Stimulated activated CD4-positive, alpha-beta T cell treated with anti-CD3 and anti-CD28 coated beads, Interleukin-15, amount 100 ng/mL, for 24 hours (primary cell): ENCODE measurements around the gene NF1.
"Not testable (repeated sequence)": the region's sequence is repeated elsewhere in the genome, so short reads cannot be mapped to it uniquely, and the experiment has no call there.

Source experiments
- DNase-seq: peaks from one replicate; pipeline ENCODE4 v3.0.0-alpha.2; 2020

The NF1 gene

DNA sequence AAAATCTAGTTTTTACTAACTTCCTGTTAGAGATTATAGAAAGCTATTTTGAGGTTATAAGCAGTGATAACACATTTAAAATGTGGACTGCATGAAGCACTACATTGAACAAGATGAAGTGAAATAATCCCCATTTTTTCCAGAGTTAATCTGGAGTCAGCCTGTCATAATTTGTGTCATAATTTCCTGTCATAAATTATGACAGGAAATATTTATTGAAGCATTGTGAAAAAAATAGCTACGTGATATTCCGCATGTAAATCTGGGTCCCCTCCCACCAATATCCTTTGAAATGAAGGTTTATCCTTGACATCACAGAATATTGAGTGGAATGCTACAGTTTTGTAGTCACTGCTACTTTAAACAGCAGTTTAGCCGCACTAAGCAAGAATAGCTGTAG, 162.2 kb downstream of the NF1 start:
- no peak for DNase-seq

DNA sequence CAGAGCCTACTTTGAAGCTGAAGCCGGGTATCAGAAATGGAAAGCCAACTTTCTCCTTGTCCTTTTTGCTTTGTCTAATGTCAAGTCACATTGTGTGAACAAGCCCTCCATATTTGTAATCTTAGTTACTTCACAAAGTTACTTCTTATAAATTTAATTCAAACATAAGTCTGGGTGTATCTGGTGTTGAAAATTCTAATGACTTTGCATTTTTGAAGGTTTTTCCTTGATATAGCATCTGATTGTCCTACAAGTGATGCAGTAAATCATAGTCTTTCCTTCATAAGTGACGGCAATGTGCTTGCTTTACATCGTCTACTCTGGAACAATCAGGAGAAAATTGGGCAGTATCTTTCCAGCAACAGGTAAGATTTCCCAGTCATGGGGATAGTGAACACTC, 165.4 kb downstream of the NF1 start:
- no peak for DNase-seq

DNA sequence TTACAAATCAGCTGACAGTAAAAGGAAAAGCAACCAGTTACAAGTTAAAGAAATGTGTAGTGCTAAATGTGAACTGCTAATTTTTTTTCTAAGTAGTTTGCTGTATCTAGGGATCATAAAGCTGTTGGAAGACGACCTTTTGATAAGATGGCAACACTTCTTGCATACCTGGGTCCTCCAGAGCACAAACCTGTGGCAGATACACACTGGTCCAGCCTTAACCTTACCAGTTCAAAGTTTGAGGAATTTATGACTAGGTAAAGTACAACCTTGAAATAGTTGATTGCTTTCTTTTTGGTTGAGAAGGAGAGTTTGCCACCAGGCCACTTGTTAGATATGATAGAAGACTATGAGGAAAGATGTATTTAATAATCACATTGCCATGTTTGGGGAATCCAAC, 166.8 kb downstream of the NF1 start:
- no peak for DNase-seq

DNA sequence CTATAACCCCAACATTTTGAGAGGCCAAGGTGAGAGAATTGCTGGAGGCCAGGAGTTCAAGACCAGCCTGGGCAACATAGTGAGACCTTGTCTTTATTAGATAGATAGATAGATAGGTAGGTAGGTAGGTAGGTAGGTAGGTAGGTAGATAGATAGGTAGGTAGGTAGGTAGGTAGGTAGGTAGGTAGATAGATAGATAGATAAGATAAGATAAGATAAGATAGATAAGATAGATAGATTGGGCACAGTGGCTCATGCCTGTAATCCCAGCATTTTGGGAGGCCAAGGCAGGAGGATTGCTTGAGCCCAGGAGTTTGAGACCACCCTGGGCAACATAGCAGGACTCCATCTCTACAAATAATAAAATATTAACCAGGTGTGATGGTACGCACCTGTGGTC, 168.1 kb downstream of the NF1 start:
- DNase-seq: not testable (repeated sequence)

DNA sequence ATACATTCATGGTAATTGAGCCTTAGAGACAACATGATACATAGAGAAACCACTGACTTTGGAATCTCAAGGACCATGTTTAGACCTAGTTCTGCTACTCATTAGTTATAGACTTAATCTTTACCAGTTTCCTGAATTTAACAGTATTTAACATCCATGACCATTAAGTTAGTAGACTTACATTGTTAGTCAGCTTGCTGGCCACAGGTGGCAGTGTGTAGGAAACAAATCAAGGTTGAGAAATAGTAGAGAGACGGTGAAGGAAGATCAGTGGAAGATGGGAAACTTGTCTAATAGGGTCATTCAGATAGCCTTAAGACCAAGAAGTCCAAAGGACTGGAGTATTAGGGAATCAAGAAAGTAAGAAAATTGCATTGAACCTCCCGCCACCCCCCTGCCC, 171.3 kb downstream of the NF1 start:
- no peak for DNase-seq

DNA sequence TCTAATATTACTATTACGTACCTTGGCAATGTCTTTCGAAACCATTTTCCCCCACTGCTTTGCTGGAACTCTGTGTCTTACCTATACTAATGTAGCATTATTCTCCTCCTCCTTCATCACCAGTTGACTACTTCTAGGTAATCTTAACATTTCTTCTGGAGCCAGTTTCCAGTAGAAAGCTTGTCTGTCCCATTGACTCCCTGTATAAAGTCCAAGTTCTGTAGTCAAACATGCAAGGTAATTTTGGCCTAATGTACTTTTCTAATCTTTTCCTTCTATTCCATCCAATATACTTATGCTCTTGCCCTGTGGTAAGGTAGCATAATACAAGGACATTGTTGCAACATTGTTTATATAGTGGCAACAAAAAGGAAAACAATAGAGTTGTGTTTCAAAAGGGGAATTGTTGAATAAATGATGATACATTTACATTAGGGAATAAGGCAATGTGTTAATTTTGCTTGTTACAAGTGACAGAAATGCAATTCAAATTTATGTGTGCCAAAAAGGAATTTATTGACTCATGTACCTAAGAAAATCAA, 174.3 kb downstream of the NF1 start:
- no peak for DNase-seq

DNA sequence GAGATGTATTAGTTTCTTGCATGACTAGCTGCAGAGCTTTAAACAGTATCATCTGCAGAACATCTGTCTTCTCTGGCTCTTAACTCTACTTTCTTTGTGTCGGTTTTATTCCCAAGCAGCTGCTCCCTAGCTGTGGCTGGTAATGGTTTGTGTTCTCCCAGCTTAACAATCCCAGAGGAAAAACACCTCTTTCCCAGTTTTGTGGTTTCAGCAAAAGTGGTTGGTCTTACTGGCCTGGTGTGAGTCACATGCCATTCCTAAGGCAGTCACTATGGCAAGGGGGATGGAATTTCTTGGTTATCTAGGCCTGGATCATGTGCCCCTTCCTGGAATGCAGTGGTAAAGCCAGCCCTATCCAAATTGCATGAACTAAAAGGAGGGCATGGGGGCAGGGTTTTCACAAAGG, 174.8 kb downstream of the NF1 start:
- DNase-seq: no peak

DNA sequence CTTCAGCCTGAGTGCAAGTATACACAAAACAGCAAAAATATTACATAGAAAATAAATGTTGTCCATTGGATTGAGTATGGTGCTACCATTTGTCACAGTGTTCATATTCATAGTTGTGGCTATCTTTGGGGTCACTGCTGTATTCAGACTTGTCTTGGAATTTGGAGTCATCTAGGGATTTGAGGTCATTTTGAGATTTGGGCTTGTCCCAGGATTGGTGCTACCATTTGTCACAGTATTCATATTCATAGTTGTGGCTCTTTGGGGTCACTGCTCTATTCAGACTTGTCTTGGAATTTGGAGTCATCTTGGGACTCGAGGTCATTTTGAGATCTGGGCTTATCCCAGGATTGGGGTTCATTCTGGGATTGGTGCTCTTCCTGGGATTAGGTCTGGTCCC, 177.5 kb downstream of the NF1 start:
- DNase-seq: no peak

DNA sequence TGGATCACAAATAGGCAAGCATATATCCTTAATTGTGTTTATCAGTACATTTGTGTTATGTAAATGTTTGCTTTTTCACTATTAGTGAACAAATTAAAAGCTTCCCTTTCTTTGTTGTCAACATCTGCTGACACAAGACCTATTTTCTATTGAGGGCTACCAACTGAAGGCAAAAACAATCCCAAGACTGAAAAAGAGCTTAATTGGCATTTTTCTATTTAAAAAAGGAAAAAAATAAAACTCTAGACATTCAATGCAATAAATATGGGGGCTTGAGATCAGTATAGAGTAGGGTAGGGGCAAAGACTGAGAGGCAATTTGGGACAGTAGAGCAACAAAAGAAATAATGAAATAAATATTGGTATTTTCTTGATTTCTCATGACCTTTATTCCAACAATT, 178.0 kb downstream of the NF1 start:
- DNase-seq: no peak

DNA sequence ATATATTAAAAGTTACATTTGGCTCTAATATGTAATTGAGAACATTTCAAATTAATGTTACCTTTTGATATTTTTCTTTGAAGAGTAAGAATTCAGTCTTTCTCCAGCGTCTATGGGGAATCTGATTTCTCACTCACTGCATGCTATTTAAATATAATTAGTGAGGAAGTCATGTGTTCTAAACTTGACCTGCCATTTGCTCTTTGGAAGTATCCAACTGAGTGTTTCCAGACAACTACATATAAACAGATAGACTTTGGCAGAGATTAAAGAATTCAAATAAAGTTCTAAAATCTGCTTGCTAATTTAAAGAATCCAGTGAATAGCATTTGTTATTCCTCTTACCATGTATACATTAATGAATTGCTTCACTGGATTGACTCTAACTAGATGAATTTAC, 178.7 kb downstream of the NF1 start:
- no peak for DNase-seq

DNA sequence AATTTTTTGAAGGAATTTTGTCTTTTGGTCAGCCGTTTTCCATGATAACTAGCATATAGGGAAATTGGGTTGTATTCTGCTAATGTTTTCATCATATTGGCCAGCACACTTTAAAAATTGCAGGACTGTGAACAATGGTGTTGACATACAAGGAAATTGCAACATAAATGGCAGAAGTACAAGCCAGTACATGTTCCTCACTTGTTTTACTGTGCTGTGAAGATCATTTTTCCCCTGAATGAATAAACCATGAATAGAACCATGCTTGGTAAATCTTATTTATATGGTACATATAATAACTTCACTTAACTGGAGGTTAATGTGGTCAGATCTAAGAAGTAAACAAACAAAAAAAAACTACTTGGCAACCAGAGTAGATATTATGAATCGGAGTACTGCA, 179.5 kb downstream of the NF1 start:
- DNase-seq: no peak

DNA sequence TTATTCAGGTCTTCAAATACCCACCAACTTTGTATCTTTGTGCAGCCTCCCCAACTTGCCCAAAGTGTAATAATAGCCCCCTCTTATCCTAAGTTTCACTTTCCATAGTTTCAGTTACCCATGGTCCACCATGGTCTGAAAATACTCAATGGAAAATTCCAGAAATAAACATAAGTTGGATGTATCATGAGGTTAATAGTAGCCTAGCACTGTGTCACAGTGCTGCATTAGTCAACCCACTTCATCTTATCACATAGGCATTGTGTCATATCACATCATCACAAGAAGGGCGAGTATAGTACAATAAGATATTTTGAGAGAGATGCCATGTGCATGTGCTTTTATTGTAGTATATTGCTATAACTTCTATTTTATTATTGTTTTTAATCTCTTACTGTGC, 180.3 kb downstream of the NF1 start:
- DNase-seq: no peak

DNA sequence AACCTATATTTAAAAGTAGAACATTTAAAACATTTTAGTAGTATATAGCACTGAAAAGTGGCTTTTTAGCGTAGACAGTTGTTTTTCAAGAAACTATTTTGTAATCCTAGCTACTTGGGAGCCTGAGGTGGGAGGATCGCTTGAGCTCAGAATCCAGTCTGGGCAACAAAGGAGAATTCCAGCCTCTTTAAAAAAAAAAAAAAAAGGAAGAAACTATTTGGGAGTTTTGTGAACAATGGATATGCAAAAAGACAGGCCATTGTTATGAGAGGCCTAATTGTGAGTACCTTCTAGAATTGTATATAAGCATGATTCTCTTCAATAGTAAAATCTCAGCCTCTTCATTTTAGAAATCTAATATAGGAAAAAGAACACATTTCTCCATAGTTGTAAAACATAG, 184.6 kb downstream of the NF1 start:
- no peak for DNase-seq

DNA sequence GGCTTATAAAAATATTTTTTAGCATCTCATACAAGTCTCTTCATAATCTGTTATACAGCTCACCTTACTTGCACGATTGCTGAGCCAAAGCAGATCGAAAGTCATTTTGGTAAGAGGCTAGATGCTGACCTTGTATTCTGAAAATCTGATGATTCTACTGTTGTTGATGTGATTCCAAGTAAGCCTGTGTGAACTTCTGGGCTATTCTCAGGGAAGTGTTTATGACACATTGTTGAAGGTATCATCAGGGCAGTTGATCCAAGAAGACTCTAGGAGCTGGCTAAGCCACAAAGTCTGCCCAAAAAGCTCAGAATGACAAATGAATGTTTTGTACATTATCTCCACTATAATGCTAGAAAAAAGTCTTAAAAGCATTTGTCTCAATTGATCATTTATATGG, 186.3 kb downstream of the NF1 start:
- DNase-seq: no peak

DNA sequence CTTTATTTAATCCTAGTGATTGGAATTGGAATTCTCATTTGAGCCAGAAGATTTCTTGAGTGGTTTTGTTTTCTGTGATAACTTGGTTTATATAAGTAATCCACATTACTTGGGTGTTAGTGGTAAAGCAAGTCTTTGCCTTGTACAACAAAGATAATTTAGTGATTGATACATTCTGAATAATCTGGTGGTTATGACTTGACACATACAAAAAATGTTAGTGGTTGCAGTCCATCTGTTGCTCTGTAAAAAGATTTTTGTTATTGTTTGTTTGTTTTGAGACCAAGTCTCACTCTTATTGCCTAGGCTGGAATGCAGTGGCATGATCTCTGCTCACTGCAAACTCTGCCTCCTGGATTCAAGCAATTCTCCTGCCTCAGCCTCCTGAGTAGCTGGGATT, 189.1 kb downstream of the NF1 start:
- DNase-seq: no peak

DNA sequence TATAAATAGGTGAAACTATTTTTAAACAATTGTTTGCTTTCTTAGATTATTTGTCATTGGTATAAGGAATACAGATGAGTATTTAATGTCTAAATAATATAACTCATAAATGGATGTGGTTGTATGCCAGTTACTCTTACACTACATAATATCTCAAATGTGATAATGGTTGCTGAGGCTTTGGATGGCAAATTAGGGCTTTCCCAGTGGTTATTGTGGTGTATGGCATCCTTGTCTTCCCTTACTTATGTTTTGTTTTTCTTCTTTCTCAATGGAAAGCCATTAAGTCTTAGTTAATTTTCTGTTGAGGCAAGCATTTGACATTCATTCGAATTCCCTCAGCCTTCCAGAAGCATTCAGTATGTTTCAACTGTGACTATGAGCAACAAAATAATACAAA, 191.8 kb downstream of the NF1 start:
- DNase-seq: no peak

DNA sequence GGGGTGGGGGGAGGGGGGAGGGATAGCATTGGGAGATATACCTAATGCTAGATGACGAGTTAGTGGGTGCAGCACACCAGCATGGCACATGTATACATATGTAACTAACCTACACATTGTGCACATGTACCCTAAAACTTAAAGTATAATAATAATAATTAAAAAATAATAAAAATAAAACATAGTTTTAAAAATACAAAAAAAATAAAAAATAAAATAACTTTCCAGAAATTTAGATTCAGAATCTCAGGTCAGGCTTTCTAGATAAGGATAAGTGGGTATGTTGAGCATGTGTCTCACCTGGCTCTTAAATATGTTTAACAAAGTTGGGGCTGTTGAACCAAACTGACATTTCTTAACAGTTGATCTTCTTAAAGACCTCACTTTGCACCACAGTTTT, 193.2 kb downstream of the NF1 start:
- DNase-seq: not testable (repeated sequence)

DNA sequence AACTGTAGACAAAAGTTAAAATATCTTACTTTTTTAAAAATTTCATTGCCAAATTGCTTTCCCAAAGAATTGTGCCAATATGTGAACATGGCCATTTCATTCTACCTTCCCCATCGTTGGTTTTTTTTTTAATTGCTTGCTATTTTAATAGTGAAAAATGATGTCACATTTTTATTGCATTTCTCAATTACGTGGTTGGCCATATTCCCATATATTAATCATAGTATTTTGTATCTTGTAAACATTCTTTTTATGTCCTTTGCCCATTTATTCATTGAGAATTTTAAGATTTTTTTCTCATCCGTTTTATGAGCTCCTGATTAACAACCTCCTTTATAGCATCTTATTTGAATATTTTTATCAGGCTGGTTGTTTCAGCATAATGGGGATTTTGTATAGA, 195.0 kb downstream of the NF1 start:
- DNase-seq: no peak

DNA sequence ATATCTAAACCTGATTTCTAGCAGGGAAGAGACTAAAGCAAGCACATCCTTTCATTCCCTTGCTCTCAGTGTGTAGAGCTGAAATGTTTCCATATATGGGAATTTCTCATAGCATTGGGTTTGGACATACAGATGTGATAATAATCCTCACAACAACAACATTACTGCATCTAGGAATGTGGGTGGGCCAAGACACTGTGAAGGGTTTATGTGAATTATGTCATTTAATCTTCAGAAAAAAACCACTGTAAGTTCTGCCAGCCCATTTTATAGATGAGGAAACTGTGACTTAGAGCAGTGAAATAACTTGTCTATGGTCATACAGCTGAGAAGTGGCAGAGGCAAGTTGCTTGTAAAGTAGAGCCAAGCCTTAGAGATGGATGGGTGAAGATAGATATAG, 197.0 kb downstream of the NF1 start:
- no peak for DNase-seq

DNA sequence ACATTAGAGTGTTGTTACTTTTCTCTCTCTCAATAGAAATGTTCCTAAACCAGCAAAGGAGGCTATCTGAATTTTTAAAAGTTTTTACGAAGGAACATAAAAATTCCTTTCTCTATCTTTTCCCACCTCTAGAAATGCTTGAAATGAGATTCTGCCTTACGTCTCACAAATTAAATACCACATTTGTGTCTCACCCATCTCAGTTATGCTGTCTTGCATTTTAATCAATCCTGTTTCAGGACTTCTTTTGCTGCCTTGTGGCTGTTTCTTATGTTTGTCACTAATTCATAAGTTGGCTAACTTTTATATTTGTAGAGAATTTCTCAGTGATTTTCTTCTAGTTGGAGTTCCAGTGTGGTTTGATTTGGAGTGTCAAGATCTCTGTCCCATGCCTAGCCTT, 198.8 kb downstream of the NF1 start:
- DNase-seq: no peak

DNA sequence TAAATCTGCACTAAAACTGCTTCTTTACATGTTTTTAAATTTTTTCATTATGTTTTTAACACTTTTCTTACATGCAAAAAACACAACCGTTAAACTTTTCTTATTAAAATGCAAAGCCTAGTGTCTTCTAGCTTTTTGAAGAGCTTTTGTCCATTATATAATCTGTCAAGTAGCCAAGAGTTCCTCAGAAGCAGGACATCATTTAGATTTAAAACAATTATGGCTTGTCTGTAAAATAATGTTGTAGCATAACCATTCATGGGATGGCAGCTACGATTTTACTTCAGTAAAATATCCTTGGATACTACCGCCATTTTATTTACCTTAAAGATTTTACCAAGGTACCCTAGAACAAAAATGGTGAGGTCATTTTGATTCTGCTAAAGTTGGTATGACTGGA, 199.5 kb downstream of the NF1 start:
- DNase-seq: no peak

DNA sequence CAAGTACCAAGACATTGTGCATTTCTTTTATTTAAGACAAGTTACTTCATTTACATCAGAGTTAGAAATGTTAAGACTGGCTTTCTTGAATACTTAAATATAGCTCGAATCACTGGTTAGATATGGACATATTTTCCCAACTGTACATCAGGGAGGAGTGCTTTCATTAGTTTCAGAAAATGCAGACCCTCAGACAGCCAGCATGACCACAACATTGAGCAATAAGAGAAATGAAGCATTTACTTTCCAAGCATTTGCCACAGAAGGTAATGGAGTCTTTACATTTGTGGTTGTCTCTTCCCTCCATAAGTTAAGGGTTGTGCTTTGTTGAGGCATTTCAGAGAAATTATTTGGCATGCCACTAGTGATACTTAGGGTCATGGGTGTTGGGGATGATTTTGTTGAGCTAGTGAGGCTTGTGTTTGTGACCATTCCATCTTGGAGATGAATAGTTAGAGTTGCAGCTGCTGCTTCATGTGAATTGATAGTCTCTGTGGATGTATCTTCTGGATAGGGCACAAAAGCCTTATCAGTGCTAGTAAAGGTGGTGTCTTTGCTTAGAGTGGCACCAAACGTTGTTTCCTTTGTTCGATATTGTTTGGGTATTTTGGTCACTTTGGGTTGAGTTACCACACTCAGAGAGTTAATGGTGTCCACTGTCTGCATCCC, 200.2 kb downstream of the NF1 start:
- DNase-seq: no peak

DNA sequence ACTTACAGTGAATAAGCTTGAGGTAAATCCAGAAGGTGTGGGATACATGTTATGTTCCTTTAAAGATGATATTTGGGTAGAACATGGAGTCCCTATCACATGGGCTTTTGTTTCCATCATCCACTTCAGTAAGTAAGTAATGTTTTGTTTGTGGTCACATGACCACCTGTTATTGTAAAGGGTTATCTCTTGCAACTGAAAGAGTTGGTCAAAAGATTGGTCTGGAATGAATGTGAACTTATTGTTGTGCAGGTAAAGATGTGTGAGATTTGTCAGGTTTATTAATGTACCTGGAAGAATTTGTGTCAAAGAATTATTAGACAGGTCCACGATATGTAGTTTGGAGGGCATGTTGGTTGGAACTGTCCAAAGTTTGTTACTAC, 200.7 kb downstream of the NF1 start:
- DNase-seq: no peak

DNA sequence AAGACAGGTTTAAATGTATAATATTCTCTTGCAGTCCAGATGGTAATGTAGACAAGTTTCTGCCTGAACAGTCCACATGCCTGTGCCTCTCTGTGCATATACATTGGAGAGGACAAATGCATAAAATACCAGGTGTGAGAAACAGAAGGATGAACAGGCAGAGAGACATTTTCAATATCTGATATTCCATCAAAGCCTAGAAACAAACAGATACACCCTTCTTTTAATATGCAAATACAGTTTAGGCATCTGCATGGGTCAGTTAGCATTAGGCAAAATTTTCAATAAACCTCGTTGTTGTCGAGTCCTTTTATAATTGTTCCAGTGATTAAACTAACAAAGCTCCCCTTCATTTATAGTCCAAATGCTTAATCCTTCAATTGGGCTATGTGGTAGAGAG, 201.4 kb downstream of the NF1 start:
- DNase-seq: no peak

DNA sequence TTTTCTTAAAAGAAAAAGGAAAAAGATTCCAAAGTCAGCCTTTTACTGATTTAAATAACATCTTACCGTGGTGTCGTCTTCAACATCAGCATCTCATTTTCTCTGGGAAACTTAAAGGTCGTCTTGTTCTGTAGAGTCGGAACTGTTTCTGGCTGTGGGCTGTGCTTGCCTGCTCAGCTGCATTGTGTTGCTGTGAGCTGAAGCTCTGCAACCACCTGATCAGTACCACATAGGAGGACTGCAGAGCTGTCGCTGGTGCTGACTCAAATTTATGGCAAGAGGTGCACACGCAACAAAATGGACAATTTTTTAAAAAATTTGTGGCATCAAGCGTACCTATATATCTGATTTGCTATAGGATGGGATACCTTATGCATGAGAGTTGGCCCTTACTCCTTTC, 202.3 kb downstream of the NF1 start, which contains the start of gene OMG:
OMG (minus strand) TSS at position 150 of the 400 bp plus-strand sequence. CDS start 908 bp downstream, outside the sequence.
- DNase-seq: no peak
